Measurements from ENCODE around the gene FANCG. TPM values are rescaled to one million over a fixed set of nuclear protein-coding genes. Genes with fewer than 3 reads are reported as not detected.
A peak's percentile ranks its signal among the peaks of the same experiment; 100 is the strongest.

FANCG gene
- total RNA-seq, 4 donors from 2014 or later = 1.8 to 15.7 (median 3.4) TPM

GRCh38 chr9:35072461-35073278 is 7.1 kb downstream of the FANCG start, which contains the start of gene VCP:
Gene VCP (minus strand): TSS chr9:35072625. CDS start chr9:35072353, 272 bp downstream.
- intact Hi-C loops (cut with DNase I; ENCODE audit: low total_unique reads) = loop anchor here (1.0 to 5.0 kb wide), 4 partner anchors 30 to 616 kb away; partner anchors contain the start of genes DNAJB5, STOML2 and TPM2
- in situ Hi-C loops (cut with MboI; ENCODE audit: low sequenced_read_pairs in 4 of 4) = no loop called here
- TF ChIP-seq CTCF (IDR thresholded peaks at IDR 0.05 in 4 of 5, conservative IDR thresholded peaks at IDR 0.05 in 1 of 5) = no peak
- peak; percentile 91 to 93 for TF ChIP-seq POLR2A (IDR thresholded peaks at IDR 0.05)
- ATAC-seq = peak; percentile 91 to 93
- Histone ChIP-seq H3K27ac (peak within 1 kb of the TSS; percentile 92 to 100 (median 98)), H3K9me3 (no peaks in the 10 kb centered on the region), H3K4me3 (peak within 1 kb of the TSS; percentile 91 to 100 (median 94)), H3K27me3 (no peaks in the 10 kb centered on the region), H3K36me3 (peaks cover 0 to 6% of the 10 kb centered on the region in 2 donors), H3K4me1 (peaks cover 29 to 38% of the 10 kb centered on the region in 2 donors)
- DNase-seq = peak; percentile 99

GRCh38 chr9:35071814-35072460 is 7.8 kb downstream of the FANCG start:
- peak; percentile 15 to 55 (median 39) for TF ChIP-seq CTCF (IDR thresholded peaks at IDR 0.05 in 4 of 5, conservative IDR thresholded peaks at IDR 0.05 in 1 of 5)
- peak; percentile 85 to 93 for TF ChIP-seq POLR2A (IDR thresholded peaks at IDR 0.05)
- in situ Hi-C loops (cut with MboI; ENCODE audit: low sequenced_read_pairs in 4 of 4) (no loop called here), intact Hi-C loops (cut with DNase I; ENCODE audit: low total_unique reads) (loop anchor here (1.0 to 5.0 kb wide), 5 partner anchors 17 to 617 kb away; partner anchors contain the start of genes DNAJB5, STOML2 and TPM2)
- peak overlapping the region; percentile 91 to 100 (median 94) for H3K4me3 ChIP-seq
- H3K36me3 ChIP-seq = peaks cover 0 to 14% of the 10 kb centered on the region in 2 donors
- H3K9me3 ChIP-seq = no peaks in the 10 kb centered on the region
- peak overlapping the region; percentile 92 to 100 (median 98) for H3K27ac ChIP-seq
- ATAC-seq = peak; percentile 64 to 70
- peaks cover 29 to 38% of the 10 kb centered on the region in 2 donors for H3K4me1 ChIP-seq
- DNase-seq = peak; percentile 81 to 83
- H3K27me3 ChIP-seq = no peaks in the 10 kb centered on the region

GRCh38 chr9:35070823-35071813 is 8.6 kb downstream of the FANCG start:
- Histone ChIP-seq H3K9me3 (no peaks in the 10 kb centered on the region), H3K27ac (peak overlapping the region; percentile 92 to 100 (median 98)), H3K27me3 (no peaks in the 10 kb centered on the region), H3K4me3 (peak overlapping the region; percentile 91 to 100 (median 94)), H3K36me3 (peaks cover 3 to 22% of the 10 kb centered on the region in 2 donors), H3K4me1 (peaks cover 29 to 38% of the 10 kb centered on the region in 2 donors)
- intact Hi-C loops (cut with DNase I; ENCODE audit: low total_unique reads) (loop anchor here (2.0 to 5.0 kb wide), 2 partner anchors 16 to 531 kb away; no protein-coding TSS in a partner anchor), in situ Hi-C loops (cut with MboI; ENCODE audit: low sequenced_read_pairs in 4 of 4) (no loop called here)
- DNase-seq = peak; percentile 58 to 74
- no peak for TF ChIP-seq POLR2A (IDR thresholded peaks at IDR 0.05)
- TF ChIP-seq CTCF (IDR thresholded peaks at IDR 0.05 in 4 of 5, conservative IDR thresholded peaks at IDR 0.05 in 1 of 5) = no peak
- peak in 1 of 2 donors; percentile 39 for ATAC-seq

- in situ Hi-C loops (cut with MboI; ENCODE audit: low sequenced_read_pairs in 4 of 4) = no loop called here
- Histone ChIP-seq H3K36me3 (peaks cover 4 to 43% of the 10 kb centered on the region in 2 donors), H3K4me1 (peaks cover 29 to 38% of the 10 kb centered on the region in 2 donors), H3K27me3 (no peaks in the 10 kb centered on the region), H3K4me3 (peak overlapping the region in 1 of 4 donors; percentile 93), H3K9me3 (no peaks in the 10 kb centered on the region), H3K27ac (peak overlapping the region; percentile 12 to 99 (median 94))
- no peak for DNase-seq
- TF ChIP-seq CTCF (IDR thresholded peaks at IDR 0.05 in 4 of 5, conservative IDR thresholded peaks at IDR 0.05 in 1 of 5) = no peak
- TF ChIP-seq POLR2A (IDR thresholded peaks at IDR 0.05) = no peak
- ATAC-seq = no peak
- intact Hi-C loops (cut with DNase I; ENCODE audit: low total_unique reads) = no loop called here
These were observed 10.7 kb downstream of the FANCG start for GRCh38 chr9:35069020-35069419.
